Ishikawa (cell line): ENCODE data around the gene PIGC.

Experiments
- CEBPB ChIP-seq: IDR thresholded peaks from 2 replicates; pipeline ENCODE4 v1.6.1; 2012
- EP300 ChIP-seq: IDR thresholded peaks from 2 replicates; pipeline ENCODE4 v1.6.1; 2012; ENCODE audit warnings: borderline replicate concordance
- MAX ChIP-seq: IDR thresholded peaks from 2 replicates; pipeline ENCODE4 v1.6.1; 2012
- TAF1 ChIP-seq: IDR thresholded peaks from 2 replicates; pipeline ENCODE4 v1.6.1; 2012; ENCODE audit warnings: low read depth, mild to moderate bottlenecking

GRCh38 chr1:172427191-172427590, 16.7 kb downstream of the PIGC start:
- no peak for TF ChIP-seq EP300
- no peak for TF ChIP-seq CEBPB
- no peak for TF ChIP-seq TAF1
- TF ChIP-seq MAX: no peak
